Measurements from ENCODE around the gene PATL2.
A peak's percentile ranks its signal among the peaks of the same experiment; 100 is the strongest.
"Not testable (repeated sequence)": the region's sequence is repeated elsewhere in the genome, so short reads cannot be mapped to it uniquely, and the experiment has no call there.

Gene PATL2

GRCh38 chr15:44718927-44719292, 7.8 kb upstream of the PATL2 start:
- no peak for DNase-seq

DNA sequence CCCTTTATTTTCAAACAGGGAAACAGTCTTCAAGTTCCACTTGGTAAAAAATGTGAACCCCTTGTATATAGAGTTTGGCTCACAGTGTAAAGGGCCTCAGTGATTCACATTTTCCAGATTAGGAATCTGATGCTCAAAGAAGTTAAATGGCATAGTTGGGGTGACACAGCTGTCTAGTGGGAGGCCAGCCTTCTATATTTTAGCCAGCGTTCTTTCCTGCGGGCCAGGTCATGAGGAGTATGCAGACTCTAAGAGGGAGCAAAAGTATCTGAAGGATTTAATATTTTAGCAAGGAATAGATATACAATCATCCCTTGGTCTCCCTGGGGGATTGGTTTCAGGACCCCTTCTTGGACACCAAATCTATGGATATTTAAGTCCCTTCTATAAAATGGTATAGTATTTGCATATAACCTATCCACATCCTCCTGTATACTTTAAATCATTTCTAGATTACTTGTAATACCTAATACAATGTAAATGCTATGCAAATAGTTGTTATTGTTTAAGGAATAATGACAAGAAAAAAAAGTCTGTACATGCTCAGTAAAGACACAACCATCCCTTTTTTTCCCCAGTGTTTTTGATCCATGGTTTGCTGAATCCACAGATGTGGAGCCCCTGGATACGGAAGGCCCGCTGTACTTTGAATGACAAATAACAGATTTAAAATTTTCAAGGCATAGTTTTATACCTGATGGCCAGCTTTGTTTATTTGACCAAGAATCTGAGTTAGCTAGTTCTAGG, 7.2 kb upstream of the PATL2 start:
- no peak for DNase-seq

DNA sequence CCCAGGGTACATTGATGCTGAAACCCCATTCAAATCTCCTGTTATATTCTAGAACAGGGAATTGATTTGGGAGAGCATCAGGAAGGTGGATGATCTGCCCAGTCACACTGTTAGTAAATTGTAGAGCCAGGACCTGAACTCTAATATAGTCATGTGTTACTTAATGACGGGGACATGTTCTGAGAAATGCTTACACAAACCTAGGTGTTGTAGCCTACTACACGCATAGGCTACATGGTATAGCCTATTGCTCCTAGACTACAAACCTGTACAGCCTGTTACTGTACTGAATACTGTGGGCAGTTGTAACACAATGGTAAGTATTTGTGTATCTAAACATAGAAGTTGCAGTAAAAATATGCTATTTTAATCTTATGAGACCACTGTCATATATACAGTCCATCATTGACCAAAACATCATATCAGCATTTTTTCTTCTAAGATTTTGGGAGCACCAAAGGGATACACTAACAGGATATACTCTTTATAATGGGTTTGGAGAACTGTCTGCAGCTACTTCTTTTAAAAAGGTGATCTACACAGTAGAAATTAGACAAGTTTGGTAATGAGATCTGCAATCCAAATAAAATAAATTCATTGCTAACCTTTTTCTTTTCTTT, 6.0 kb upstream of the PATL2 start:
- DNase-seq: no peak

GRCh38 chr15:44715797-44716334, 4.7 kb upstream of the PATL2 start:
- no peak for DNase-seq

DNA sequence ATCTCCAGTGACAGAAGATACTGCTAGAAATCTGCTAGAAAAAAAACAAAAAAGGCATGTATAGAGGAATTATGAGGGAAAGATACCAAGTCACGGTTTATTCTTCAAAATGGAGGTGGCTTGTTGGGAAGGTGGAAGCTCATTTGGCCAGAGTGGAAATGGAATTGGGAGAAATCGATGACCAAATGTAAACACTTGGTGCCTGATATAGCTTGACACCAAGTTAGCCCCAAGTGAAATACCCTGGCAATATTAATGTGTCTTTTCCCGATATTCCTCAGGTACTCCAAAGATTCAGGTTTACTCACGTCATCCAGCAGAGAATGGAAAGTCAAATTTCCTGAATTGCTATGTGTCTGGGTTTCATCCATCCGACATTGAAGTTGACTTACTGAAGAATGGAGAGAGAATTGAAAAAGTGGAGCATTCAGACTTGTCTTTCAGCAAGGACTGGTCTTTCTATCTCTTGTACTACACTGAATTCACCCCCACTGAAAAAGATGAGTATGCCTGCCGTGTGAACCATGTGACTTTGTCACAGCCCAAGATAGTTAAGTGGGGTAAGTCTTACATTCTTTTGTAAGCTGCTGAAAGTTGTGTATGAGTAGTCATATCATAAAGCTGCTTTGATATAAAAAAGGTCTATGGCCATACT, 4.1 kb upstream of the PATL2 start:
- no peak for DNase-seq

- DNase-seq: no peak
Observed at GRCh38 chr15:44713006-44713966, 2.2 kb upstream of the PATL2 start.

GRCh38 chr15:44712346-44713005, 1.4 kb upstream of the PATL2 start:
- peak; percentile 52 for DNase-seq

DNA sequence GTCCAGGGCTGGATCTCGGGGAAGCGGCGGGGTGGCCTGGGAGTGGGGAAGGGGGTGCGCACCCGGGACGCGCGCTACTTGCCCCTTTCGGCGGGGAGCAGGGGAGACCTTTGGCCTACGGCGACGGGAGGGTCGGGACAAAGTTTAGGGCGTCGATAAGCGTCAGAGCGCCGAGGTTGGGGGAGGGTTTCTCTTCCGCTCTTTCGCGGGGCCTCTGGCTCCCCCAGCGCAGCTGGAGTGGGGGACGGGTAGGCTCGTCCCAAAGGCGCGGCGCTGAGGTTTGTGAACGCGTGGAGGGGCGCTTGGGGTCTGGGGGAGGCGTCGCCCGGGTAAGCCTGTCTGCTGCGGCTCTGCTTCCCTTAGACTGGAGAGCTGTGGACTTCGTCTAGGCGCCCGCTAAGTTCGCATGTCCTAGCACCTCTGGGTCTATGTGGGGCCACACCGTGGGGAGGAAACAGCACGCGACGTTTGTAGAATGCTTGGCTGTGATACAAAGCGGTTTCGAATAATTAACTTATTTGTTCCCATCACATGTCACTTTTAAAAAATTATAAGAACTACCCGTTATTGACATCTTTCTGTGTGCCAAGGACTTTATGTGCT, 721 bp upstream of the PATL2 start:
- DNase-seq: no peak

GRCh38 chr15:44710236-44711095, 657 bp downstream of the PATL2 start:
- peak; percentile 76 for DNase-seq

- no peak for DNase-seq
Observed at GRCh38 chr15:44706946-44707636, 4.0 kb downstream of the PATL2 start.

DNA sequence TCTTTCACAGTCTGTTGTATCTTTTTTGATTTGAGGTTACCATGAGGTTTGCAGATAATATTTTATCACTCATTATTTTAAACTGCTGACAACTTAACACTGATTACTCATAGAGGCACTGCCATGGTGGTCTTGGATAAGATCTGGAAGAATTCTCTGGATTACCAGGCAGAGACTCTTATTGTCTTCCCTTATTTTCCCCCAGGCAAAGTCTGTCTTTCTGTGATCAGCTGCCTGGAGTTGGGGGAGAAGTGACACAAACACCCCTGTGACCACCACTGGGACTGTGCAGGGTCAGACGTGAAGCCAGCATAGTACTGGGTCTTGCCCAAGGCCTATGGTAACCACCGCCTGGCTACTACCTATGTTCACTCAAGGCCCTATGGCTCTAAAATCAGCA, 4.7 kb downstream of the PATL2 start:
- DNase-seq: no peak

DNA sequence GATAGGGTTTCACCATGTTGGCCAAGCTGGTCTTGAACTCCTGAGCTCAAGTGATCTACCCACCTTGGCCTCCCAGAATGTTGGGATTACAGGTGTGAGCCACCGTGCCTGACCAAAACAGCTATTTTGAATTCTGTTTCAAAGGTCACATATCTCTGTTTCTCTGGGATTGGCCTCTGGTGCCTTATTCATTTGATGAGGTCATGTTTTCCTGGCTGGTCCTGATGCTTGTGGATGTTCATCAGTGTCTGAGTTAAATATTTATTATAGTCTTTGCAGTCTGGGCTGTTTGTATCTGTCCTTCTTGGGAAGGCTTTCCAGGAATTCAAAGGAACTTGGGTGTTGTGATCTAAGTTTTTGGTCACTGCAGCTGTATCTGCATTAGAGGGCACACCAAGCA, 5.1 kb downstream of the PATL2 start:
- DNase-seq: no peak

- not testable (repeated sequence) for DNase-seq
Observed at GRCh38 chr15:44700676-44701075, 10.4 kb downstream of the PATL2 start.

DNA sequence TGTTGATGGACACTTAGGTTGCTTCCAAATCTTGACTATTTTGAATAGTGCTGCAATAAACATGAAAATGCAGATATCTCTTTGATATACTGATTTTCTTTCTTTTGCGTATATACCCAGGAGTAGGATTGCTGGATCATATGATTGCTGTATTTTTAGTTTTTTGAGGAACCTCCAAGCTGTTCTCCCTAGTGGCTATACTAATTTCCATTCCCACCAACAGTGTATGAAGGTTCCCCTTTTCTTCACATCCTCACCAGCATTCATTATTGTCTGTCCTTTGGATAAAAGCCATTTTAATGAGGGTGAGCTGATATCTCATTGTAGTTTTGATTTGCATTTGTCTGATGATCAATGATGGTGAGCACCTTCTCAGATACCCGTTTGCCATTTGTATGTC, 12.5 kb downstream of the PATL2 start:
- no peak for DNase-seq

DNA sequence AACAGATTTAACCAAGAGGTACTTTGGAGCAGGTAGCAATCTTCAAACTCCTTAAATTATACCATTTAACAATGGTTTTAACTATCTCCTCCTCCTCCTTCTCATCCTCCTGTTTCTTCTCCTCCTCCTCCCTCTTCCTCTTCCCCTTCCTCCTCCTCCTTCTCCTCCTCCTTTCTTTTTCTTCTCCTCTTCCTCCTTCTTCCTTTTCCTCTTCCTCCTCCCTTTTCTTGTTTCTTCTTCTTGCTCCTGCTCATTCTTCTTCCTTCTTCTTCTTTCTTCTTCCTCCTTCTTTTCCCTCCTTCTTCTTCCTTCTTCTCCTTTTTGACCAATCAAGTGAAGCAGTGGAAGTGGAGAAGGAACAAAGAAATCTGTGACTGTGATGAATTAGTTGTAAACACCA, 14.1 kb downstream of the PATL2 start:
- DNase-seq: no peak

- DNase-seq: no peak
Observed at GRCh38 chr15:44695294-44695693, 15.8 kb downstream of the PATL2 start.

DNA sequence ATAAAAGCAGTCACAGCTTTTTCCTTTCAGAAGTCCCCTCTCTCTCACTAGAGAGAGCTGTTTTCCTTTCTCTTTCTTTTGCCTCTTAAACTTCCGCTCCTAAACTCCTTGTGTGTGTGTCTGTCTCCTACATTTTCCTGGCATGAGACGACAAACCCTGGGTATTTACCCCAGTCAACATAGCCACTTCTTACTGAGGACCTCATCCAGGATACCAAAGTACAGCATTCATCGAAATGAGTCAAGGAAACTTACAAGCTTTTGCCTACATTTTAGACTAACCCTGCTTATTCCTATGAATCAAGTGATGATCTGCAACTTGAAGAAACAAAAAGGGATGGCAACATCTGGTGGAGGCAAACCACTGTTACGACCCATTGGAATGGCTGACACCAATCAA, 16.7 kb downstream of the PATL2 start:
- no peak for DNase-seq

DNA sequence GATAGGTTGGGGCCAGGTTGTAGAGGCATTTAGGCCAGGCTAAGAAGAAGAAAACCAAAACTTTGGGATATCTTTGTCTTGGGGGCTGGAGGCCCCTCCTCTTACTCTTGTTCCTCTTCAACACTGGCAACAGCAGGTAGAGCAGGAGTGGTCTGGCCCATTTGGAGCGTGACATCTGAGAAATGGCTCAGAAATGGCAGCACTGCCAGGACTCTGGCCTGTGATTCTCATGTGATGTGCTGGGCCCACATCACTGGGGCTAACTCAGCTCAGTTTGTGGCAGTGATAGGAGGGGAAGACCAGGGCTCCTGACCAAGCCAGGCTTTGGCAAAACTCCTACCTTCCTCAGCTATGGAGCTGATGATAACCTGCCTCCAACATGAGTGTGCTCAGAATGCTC, 18.5 kb downstream of the PATL2 start:
- no peak for DNase-seq

GRCh38 chr15:44690245-44690644, 20.9 kb downstream of the PATL2 start:
- not testable (repeated sequence) for DNase-seq

- not testable (repeated sequence) for DNase-seq
Observed at GRCh38 chr15:44689318-44689717, 21.8 kb downstream of the PATL2 start.
